ENCODE results near the gene CYP2W1.

The CYP2W1 gene

DNA sequence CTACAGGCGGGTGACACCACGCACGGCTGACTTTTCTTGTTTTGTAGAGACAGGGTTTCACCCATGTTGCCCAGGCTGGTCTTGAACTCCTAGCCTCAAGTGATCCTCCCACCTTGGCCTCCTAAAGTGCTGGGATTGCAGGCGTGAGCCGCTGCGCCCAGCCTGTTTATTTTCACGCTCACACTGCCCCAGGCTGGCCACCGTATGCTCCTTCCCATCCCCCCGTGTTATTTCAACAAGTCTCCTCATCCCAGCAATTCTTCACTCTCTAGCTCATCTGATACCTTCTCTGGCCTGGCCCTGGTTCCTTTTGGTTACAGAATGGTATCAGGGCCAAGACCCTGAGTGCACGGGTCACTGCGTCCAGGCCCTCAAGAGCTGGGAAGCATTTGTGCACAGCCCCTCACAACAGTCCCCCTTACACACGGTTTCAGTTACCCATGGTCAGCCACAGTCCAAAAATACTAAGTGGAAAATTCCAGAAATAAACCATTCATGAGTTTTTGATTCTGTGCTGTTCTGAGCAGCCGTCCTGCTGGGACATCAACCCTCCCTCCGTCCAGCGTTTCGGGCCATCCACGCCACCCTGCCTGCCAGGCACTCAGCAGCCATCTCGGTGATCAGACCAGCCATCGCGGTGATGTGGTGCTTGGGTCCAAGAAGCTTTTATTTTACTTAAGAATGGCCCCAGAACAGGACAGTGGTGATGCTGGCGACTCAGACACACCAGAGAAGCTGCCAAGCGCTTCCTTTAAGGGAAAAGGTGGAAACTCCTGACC lies 16.5 kb upstream of the CYP2W1 start:
- DNase-seq = no peak

DNA sequence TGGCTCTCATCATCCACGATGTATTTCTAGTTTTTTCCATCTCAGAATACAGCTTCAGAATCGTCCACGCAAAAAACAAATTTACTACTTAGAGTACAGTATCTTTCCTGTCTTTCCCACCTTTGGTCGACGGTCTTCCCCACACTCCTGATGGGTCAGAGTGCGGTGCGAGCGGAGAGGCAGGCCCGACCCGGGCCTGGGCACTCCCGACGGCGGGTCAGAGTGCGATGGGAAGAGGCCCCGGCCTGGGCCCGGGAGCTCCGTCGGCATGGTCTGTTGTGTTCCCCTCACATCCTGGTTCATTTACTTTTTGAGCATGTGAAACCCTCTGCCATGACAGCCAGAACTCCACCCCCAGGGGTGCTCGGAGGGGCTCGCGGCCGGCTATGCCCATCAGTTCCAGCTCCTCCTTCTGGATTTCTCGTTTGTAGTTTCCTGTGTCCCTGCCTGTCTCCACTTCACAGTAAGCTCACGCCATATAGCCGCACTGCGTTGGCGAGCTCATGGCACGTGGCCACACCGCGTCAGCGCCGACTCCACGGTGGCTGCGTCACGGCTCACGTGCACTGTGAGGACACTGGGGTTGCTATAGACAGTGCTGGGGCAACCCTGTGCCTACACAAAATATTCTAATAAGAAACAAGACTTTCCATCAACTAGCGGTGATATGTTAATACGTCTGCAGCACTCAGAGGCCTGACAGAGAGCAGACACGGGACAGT lies 15.5 kb upstream of the CYP2W1 start:
- no peak for DNase-seq

DNA sequence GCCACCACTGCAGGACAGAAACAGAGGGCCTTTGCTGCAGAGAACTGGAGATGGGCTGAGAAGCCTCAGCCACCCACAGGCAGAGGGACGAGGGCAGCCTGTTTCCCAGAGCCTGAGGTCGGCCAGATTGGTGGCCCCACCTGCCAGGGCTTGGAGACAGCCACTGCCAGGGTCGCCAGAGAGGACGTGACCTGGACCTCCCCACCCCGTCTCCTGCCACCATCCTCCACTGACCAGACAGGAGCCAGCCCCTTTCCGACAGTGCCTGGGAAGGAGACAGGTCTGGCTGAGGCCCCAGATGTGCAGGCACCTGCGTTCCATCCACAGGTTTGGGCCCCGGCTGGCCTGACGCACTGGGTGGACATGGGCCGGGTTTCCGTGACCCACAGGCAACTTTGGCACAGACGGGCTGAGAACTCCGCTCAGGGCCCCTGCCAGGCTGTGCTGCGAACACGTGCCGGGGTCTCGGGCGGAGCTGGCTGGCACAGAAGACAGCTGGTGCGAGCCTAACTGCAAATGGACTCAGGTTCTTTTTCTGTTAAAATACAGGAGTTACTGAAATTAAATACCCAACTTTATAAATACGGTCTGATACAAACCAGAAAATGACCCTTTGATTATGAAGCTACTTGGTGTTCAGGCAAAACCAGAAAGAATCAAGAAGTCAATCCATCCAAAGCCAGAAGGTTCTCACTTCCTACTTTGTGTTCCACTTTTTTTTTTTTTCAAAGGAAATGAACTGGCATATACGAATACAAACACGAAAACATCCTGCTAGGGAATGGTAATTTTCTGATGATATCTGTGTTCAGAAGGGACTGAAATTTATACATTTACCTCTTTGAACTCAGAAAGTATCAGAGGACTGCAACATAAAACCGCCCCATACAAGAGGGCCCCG lies 14.5 kb upstream of the CYP2W1 start:
- DNase-seq = no peak

DNA sequence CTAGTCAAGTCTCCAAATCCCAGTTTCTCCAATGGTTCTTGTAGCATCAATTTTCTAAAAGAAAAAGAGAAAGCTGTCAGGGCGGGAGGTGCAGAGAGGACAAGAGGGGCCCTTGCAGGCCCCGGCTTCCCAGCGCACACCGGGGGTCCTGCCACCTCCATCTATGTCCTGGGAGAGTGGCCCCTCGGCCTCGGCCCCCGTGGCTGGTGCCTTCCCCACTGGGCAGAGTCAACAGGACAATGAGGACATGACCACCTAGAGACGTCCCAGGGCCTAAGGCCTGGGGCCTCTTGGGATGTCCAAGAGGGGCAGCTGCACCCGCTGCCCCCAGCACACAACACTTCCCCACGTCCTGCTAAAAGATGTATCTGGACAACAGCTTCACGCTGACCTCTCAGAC lies 13.6 kb upstream of the CYP2W1 start:
- no peak for DNase-seq

DNA sequence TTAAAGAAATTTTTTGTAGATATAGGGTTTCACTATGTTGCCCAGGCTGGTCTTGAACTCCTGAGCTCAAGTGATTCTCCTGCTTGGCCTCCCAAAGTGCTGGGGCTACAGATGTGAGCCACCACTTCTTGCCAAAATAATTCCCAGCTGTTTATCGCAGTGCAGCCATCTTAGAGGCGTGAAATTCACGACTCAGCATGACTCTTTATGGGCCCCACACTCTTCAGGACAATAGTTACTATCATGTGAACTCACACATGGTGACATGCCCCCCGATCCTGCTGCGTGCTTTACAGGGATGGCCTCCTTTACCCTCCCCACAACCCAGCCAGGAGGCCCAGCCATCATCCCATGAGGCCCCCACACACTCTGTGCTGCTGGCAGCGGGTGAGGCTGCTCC lies 12.2 kb upstream of the CYP2W1 start:
- no peak for DNase-seq

DNA sequence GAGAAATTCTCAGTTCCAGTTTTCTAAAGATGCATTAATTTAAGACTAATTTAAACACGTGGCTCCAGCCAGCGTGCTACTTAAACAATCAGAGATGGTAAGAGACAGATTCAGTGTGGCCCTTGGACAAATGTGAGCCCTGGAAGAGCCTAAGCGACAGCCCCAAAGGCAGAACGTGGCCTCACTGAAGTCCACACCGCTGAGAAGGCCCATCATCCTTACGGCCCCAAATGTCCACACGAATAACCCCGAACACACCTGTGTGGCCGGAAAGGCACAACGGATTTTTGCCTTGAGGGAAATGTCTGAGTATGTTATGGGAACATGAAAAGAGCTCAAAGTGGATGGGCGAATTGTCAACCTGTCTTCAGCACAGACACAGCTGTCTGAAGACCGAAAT lies 10.9 kb upstream of the CYP2W1 start:
- DNase-seq = no peak

DNA sequence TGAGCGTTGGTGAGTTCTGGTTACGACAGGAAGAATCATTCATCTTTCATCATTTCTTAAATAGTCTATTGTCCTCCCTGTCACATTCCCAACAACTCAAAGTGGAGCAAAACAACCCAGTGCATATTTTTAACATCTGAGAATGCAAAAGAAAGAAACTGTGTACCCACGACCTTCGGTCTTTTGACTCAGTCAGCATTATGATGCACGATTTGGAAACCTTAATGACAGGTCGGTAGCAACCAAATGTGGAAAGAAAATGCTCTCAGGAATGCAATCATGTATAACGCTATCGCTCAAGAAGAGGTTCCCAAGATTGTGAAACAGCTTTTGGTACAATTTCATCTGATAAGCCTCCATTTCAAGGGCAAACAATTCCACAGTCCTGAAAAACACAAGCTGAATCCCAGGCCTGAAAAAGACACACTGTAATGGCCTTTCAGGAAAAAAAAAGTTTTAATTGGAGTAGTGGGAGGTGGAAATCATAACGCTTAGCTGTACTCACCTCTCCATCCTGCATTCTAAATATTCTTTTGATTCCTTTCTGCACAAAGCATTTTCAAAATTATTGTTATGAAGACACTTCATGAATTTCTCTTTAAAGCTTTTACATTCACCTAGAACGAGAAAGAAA lies 10.2 kb upstream of the CYP2W1 start:
- DNase-seq = no peak

DNA sequence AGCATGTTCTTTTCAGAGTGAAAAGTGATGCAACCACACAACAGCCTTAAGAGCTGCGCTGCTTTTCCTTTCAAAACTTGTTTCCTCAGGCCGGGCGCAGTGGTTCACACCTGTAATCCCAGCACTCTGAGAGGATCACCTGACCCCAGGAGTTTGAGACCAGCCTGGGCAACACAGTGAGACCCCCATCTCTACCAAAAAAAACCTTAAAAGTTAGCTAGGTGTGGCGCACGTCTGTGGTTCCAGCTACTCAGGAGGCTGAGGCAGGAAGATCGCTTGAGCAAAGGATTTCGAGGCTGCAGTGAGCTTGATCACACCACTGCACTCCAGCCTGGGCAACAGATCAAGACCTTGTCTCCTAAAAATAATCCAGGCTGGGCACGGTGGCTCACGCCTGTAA lies 9.7 kb upstream of the CYP2W1 start:
- DNase-seq = no peak

DNA sequence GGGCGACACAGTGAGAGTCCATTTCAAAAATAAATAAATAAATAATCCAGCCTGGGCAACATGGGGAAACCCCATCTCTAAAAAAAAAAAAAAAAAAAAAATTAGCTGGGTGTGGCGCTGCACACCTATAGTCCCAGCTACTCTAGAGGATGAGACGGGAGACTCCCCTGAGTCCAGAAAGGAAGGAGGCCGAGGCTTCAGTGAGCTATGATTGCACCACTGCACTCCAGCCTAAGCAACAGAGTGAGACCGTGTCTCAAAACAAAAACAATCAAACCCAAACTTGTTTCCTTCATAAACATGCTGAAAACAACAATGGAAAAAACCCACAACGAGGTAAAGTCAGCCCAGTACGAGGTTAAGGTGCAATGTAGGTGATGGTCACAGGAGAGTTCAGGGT lies 8.8 kb upstream of the CYP2W1 start:
- DNase-seq = no peak

DNA sequence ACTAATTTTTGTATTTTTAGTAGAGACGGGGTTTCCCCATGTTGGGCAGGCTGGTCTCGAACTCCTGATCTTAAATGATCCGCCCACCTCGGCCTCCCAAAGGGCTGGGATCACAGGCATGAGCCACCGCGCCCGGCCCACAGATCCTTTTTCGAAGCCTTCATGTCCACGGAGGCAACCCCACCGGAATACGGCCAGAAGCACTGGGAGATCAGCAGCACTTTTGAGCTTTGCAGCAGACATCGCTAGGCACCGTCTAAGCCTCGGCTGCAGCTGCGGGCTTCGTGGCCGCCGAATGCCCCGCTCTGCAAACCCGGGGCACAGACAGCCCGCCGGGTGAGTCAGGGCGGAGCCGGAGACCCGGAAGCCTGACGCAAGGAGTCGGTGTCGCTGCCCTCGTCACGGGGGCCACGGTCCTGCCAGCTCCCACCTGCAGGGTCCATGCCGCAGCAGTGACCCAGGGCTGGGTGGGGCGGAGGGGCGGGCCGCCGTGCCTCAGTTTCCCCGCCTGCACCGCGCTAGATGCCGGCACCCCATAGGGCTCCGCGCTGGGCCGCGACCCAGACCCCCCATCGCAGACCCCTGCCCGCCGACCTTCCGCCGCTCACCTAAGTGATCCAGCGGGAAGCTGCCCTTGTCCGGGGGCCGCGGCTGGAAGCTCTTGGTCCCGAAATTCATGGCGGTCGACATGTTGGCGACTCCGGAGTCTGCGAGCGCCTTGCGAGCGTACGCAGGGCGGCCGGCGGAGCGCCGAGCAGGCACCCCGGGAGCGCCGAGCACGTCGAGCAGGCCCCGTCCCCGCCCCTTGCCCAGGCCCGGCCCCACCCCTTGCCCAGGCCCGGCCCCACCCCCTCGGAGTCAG lies 7.9 kb upstream of the CYP2W1 start, which contains the start of gene COX19:
Gene COX19 (minus strand): TSS at position 730 of the 862 bp plus-strand sequence. CDS start 40 bp downstream, at position 690.
- peak; percentile 94 for DNase-seq

DNA sequence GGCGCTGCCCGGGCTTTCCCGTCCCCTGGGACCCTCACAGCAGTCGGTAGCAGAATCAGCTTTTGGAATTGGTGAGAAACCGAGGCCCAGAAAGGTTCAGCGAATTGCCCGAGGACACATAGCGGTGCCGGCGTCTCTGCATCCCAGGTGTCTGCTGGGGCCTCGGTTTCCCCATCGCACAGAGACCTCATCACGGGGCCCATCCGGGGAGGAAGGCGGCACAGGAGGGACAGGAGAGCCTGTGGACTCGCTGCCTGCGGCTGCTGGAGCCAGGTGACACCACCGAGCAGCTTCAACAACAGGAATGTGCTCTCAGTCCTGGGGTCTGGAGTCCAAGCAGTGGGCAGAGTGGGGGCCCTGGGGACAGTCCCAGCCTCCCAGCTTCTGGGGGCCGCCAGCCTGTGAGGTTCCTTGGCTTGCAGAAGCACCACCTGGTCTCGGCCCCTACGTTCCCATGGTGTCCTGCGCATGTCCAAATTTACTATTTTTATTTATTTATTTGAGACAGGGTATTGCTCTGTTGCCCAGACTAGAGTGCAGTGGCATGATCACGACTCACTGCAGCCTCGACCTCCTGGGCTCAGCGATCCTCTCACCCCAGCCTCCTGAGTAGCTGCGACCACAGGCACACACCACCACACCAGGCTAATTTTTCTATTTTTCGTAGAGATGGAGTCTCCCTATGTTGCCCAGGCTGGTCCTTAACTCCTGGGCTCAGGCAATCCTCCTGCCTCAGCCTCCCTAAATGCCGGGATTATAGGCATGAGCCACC lies 7.1 kb upstream of the CYP2W1 start:
- no peak for DNase-seq

DNA sequence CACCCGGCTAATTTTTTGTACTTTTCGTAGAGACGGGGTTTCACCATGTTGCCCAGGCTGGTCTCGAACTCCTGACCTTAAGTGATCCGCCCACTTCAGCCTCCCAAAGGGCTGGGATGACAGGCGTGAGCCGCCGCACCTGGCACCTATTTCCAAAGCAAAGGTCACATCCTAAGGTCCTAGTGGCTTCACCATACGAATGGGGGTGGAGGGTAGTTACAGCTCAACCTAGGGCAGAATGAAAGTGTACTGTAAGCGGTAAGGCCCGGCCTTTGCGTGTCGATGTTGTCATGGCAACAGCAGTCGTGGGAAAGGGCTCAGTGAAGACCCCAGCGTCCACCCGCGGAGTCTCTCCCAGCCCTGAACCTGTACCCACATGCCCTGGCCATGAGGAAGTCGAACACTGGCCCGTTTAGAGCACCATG lies 6.1 kb upstream of the CYP2W1 start:
- DNase-seq = no peak

DNA sequence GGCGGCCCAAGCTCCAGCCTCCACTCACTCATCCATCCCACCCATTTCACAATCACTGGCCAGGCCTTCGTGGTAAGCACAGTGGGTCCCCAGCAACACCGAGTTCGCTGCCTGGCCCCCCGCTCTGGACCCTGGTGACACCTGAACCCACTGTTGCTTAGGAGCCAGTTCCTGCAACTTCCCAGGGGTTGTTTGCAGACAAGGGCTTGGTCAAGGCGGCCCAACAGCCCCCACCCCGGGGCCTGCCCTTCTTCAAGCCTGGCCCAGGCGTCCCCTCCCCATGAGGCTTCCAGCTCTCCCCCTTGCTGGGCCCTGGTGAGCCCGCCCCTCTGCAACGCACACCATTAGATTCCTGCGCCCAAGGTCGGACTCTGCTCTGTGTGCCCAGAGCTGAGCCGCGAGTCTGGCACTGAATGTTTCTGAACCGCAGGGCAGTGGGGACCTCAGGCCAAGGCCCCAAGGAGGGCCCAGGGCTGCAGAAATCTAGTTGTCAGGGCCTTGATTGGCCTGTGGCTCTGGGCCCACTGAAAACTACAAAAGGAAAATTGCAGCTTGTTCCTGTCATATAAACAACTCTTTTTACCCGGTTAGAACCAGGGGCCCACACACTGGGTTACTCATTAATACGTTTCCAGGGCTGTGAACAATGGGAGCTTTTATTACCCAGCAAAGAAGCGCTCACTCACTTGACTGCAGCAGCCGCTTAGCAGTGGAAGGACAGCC lies 5.5 kb upstream of the CYP2W1 start:
- DNase-seq = no peak

DNA sequence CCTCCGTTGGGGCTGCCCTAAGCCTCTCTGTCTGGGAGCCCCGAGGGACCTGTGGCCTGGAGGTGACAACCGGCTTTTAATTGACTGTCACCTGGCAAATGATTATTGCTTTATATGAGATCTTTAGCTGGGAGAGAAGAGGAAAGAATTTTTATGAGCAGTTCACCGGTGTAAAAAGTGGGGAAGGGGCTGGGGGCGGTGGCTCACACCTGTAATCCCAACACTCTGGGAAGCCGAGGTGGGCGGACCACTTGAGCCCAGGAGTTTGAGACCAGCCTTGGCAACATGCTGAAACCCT lies 5.0 kb upstream of the CYP2W1 start:
- DNase-seq = no peak

DNA sequence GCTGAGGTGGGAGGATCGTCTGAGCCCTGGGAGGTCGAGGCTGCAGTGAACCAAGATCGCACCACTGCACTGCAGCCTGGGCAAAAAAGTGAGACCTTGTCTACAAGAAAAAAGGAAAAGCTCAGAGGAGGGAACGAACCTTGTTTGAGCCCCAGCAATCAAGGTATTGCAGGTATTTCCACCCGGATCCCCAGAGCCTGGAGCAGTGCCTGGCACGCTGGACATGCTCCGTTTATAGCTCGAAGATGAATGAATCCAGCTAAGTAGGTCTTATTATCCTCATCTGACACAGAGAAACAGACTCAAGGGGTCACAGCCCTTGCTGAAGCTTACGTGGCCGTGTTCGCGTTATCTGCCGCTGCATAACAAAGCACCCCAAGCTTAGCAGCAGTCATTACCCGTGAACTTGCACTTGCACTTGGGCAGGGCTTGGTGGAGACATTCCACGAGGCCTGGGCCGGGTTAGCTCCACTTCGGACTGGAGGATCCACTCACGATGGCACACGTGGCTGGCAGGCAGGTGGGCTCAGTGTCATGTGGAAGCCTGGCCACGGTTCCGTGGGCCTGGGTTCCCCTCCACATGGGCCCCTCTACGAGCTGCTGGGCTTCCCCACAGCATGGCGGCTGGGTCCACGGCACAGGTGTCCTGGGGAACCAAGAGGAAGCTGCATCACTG lies 4.4 kb upstream of the CYP2W1 start:
- DNase-seq = no peak

DNA sequence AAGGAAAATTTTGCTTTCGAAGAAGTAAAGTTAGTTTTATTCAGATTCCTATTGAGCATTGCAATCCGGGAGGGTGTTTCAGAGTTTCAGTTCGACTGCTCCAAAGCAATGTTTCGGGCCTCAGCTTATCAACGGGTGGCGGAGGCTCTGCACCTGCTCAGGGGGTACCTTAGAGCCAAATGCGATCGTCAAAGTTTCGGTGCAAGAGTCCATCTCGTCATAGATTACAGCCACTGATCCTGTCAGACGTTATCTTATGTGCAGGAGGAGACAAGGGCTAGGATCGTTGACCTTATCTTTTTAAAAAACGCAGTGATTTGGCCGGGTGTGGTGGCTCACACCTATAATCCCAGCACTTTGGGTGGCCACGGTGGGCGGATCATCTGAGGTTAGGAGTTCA lies 3.8 kb upstream of the CYP2W1 start:
- DNase-seq = no peak

DNA sequence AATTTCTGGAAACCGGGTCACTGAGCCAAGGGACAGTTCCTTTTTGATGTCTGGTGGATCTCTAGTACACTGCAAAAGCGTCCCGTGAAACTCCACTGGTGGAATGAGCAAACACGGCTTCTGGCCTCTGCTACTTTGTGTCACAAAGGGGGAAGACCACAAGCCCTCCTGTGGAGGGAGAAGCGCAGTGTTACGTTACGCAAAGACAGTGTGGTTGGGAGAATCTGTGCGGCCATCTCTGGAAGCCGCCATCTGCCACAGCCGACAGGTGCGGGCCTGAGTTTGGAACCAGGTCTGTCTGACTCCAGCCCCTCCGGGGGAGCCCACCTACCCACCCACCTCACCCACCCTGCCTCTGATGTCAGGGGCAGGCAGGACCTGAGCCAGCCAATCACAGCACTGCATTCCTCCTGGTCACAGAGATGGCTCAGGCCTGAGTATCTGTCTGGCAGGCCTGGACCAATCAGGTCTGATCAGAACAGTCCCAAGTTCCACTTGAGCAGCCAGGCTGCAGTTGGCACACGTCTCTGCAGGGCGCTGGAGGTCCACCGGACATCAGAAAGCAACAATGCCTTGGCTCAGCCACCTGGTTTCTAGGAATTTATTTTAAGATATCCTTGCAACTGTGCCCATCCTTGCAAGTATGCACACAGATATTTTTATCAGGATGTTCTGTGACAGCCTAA lies 3.0 kb upstream of the CYP2W1 start:
- no peak for DNase-seq

DNA sequence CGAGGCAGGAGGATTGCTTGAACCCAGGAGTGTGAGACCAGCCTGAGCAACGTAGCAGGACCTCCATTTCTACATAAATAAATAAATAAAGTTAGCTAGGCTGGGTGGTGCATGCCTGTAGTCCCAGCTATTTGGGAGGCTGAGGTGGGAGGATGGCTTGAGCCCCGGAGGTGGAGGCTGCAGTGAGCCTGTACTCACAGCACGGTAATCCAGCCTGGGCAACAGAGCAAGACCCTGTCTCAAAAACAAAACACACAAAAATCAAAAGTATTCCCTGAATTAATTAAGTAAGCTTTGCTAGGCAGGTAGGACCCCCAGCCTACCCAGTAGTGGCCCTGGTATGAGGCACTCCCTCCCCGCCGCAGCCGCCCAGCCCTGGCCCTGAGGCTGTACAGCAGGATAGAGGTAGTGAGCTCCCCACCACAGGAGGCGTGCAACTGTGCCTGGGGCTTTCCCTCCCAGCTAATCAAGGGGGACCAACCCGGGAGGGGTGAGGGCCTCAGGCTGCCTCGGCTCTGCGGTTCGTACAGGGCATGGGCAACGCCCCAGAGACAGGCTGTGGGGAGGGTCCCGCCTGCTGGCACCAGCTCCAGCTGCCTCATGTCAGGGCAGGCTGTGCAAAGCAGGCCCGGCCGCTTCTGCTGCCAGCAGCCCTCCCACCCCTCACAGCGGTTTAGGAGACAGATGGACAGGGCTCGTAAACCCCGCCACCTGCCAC lies 1.0 kb upstream of the CYP2W1 start:
- DNase-seq = no peak

DNA sequence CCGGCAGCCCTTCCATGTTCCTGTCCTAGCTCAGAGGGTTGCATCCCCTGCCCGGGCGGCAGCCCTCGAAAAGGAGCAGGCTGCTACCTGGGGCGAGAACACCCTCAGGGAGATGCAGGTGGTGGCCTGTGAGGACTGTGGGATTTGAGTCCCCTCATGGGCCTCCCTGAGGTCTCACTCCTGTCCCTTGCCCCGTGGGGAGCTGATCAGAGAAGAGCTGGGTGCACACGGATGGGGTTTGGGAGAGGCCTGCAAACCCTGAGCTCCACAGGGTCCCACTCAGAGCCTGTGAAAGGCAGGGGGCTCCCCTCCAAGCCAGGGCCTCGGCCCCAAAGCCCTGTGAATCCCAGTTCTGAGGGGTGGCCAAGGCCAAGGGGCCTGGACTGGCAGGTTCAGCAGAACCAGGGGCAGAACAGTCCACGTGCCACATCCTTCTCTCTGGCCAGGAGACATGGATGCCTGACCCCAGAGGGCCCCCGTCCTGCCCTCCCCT lies 424 bp upstream of the CYP2W1 start:
- no peak for DNase-seq
